GM10248 (cell line): ENCODE results near the gene ZFHX2.

ENCODE experiments used
- CTCF ChIA-PET: fragments of 300-600 bp; sonication (Branson Sonifier 250); formaldehyde crosslinking; extraction: SDS; loops from one replicate; lab custom pipeline; 2021; ENCODE audit warnings: antibody characterized with exemption; lab: Yijun Ruan, JAX
- POLR2A ChIA-PET: fragments of 350-650 bp; sonication (Branson Sonifier 250); formaldehyde crosslinking; extraction: SDS; loops from one replicate; lab custom pipeline; 2020; ENCODE audit warnings: antibody characterized with exemption; lab: Yijun Ruan, JAX
- DNase-seq: peaks from one replicate; pipeline ENCODE4 v3.0.0; 2012; ENCODE audit errors: extremely low spot score
- CTCF ChIP-seq: IDR thresholded peaks from 2 replicates; pipeline ENCODE4 v1.5.1; 2012; ENCODE audit warnings: mild to moderate bottlenecking, low read depth; ENCODE audit errors: extremely low read depth, missing control alignments, control extremely low read depth

The ZFHX2 gene

DNA sequence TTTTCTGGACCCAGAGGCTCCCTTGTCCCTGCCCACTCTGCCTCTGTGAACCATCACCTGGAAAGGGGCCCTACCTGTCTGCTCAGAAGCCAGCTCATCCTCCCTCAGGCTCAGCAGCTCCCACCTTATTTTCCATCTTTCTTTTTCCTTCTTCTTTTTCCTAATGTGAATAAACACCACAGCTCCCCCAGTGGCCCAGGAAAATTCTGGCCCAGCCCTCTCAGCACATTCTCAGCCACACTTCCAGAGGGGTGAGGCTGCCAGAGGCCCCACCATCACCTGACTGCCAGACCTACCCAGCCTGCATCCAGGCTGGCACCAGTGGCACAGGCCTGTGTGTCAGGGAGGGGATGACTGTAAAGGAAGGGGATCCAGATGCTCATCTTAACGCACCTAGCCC is 23.0 kb downstream of the ZFHX2 start:
- ChIA-PET POLR2A (no interaction called here), CTCF (interaction anchor here (0.9 to 3.6 kb wide), 6 partner anchors 11 to 49 kb away, joined by 3 to 20 read pairs (median 4); no protein-coding TSS in a partner anchor)
- no peak for DNase-seq
- TF ChIP-seq CTCF: no peak

- ChIA-PET POLR2A (no interaction called here), CTCF (interaction anchor here (0.7 to 1.9 kb wide), 5 partner anchors 8 to 35 kb away, joined by 3 to 5 read pairs (median 4); no protein-coding TSS in a partner anchor)
- TF ChIP-seq CTCF: no peak
- no peak for DNase-seq
These were observed 26.0 kb downstream of the ZFHX2 start for GRCh38 chr14:23525611-23526010.

GRCh38 chr14:23524954-23525353 is 26.6 kb downstream of the ZFHX2 start:
- ChIA-PET POLR2A (no interaction called here), CTCF (interaction anchor here (1.3 to 1.9 kb wide), 4 partner anchors 9 to 35 kb away, joined by 3 to 5 read pairs (median 4); no protein-coding TSS in a partner anchor)
- DNase-seq: no peak
- no peak for TF ChIP-seq CTCF

- POLR2A ChIA-PET: no interaction called here
- no peak for TF ChIP-seq CTCF
- CTCF ChIA-PET: interaction anchor here (1.3 to 1.6 kb wide), 2 partner anchors 15 to 17 kb away, joined by 4 read pairs; no protein-coding TSS in a partner anchor
- DNase-seq: no peak
These were observed 28.1 kb downstream of the ZFHX2 start for GRCh38 chr14:23523229-23524016.

DNA sequence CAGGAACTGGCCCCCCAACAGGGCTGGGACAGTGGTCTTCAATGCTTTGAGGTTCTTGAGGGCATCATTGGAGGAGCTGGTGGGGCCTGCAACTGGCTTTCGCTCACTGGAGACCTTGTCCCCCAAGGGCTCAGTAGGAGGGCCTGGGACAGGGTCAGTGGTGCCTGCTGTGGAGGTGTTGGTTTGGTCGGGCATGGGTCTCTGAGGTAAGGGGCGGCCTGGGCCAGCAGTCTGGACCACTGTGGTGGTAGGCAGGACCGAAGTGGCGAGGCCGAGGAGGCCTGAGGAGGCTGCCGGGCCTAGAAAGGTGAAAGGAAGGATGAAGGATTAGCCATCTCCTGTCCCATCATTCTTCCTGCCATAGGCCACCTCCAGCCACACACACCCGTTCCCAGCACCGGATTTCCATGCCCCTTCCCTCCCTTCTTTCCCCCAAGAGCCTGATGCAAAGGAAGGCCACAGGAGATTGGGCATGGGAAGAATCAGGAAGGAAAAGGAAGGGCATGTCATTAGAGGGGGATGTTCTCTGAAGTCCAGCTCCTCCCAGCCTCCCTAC is 28.8 kb downstream of the ZFHX2 start:
- no peak for TF ChIP-seq CTCF
- ChIA-PET POLR2A (no interaction called here), CTCF (interaction anchor here (1.0 to 1.6 kb wide), 4 partner anchors 15 to 48 kb away, joined by 3 to 5 read pairs (median 4); no protein-coding TSS in a partner anchor)
- no peak for DNase-seq

GRCh38 chr14:23521785-23522640 is 29.6 kb downstream of the ZFHX2 start:
- DNase-seq: no peak
- POLR2A ChIA-PET: interaction anchor here (0.7 kb wide), 1 partner anchor 48 kb away, joined by 3 read pairs; no protein-coding TSS in a partner anchor
- CTCF ChIA-PET: interaction anchor here (1.0 to 1.6 kb wide), 4 partner anchors 16 to 48 kb away, joined by 3 to 5 read pairs (median 4); no protein-coding TSS in a partner anchor
- no peak for TF ChIP-seq CTCF
